HL-60 (cell line): ENCODE measurements around the gene OSBPL8.

ENCODE experiments used
- DNase-seq, 2 experiments: peaks; one replicate each; pipeline ENCODE4 v3.0.0-alpha.2; 2010 to 2020; ENCODE audit warnings: low read depth in 1 of 2, low spot score in 1 of 2
- H3K27ac ChIP-seq: fragments of 250-450 bp; sonication (Bioruptor Pico); replicated peaks from 2 replicates; pipeline ENCODE4 v1.5.1; 2020; ENCODE audit warnings: mild to moderate bottlenecking, moderate library complexity
- H3K27me3 ChIP-seq: fragments of 250-450 bp; sonication (Bioruptor Pico); 2 replicates; pipeline ENCODE4 v1.5.1; 2021; ENCODE audit warnings: mild to moderate bottlenecking, moderate library complexity; ENCODE audit not compliant: insufficient read depth, poor library complexity, severe bottlenecking
- H3K4me3 ChIP-seq: replicated peaks from 2 replicates; pipeline ENCODE4 v1.5.1; 2011; ENCODE audit warnings: mild to moderate bottlenecking, control low read depth, low read length; ENCODE audit not compliant: insufficient read depth
- CTCF ChIP-seq: IDR thresholded peaks from one replicate; pipeline ENCODE4 v1.5.1; 2011; ENCODE audit warnings: low read length, control low read depth, inconsistent platforms; ENCODE audit not compliant: insufficient read depth
- GABPA ChIP-seq: IDR thresholded peaks from 2 replicates; pipeline ENCODE4 v1.6.1; 2012; ENCODE audit warnings: low read depth
- POLR2AphosphoS5 ChIP-seq: IDR thresholded peaks from 2 replicates; pipeline ENCODE4 v1.6.1; 2012; ENCODE audit warnings: low read depth
- SPI1 ChIP-seq: IDR thresholded peaks from 2 replicates; pipeline ENCODE4 v1.6.1; 2012; ENCODE audit warnings: low read depth, mild to moderate bottlenecking, borderline replicate concordance
- TF ChIP-seq, protein P1 (sequence below): IDR thresholded peaks from 2 replicates; pipeline ENCODE4 v1.6.1; 2012; ENCODE audit warnings: low read depth; ENCODE audit not compliant: insufficient replicate concordance

OSBPL8 gene

DNA sequence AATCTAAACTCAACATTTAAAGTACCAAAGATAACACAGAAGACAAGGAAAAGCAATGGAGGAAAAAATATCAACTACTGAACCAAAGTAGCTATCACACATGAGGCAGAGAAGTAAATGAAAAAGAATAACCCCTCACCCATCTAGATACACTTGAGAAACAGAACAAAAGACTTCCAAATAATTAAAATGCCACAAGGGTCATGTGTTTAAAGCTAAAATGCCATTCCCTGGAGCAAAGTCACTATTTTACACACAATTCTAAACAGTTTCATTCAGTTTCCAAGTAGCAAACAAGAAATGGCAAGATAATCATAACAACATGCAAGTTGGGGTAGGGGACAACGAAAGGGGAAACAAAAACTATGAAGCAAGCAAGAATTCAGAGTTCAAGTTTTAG, 12.0 kb downstream of the OSBPL8 start:
- no peak for DNase-seq
- Histone ChIP-seq H3K4me3 (no peak overlapping the region), H3K27me3 (no peaks in the 10 kb centered on the region), H3K27ac (no peak overlapping the region)
- TF ChIP-seq POLR2AphosphoS5, result no peak
- no peak for TF ChIP-seq CTCF
- TF ChIP-seq SPI1, result no peak

GRCh38 chr12:76546889-76547288, 12.7 kb downstream of the OSBPL8 start:
- Histone ChIP-seq H3K4me3 (no peak overlapping the region), H3K27me3 (no peaks in the 10 kb centered on the region), H3K27ac (no peak overlapping the region)
- DNase-seq, result no peak
- TF ChIP-seq, protein P1, sequence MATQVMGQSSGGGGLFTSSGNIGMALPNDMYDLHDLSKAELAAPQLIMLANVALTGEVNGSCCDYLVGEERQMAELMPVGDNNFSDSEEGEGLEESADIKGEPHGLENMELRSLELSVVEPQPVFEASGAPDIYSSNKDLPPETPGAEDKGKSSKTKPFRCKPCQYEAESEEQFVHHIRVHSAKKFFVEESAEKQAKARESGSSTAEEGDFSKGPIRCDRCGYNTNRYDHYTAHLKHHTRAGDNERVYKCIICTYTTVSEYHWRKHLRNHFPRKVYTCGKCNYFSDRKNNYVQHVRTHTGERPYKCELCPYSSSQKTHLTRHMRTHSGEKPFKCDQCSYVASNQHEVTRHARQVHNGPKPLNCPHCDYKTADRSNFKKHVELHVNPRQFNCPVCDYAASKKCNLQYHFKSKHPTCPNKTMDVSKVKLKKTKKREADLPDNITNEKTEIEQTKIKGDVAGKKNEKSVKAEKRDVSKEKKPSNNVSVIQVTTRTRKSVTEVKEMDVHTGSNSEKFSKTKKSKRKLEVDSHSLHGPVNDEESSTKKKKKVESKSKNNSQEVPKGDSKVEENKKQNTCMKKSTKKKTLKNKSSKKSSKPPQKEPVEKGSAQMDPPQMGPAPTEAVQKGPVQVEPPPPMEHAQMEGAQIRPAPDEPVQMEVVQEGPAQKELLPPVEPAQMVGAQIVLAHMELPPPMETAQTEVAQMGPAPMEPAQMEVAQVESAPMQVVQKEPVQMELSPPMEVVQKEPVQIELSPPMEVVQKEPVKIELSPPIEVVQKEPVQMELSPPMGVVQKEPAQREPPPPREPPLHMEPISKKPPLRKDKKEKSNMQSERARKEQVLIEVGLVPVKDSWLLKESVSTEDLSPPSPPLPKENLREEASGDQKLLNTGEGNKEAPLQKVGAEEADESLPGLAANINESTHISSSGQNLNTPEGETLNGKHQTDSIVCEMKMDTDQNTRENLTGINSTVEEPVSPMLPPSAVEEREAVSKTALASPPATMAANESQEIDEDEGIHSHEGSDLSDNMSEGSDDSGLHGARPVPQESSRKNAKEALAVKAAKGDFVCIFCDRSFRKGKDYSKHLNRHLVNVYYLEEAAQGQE, result no peak
- TF ChIP-seq GABPA, result no peak
- no peak for TF ChIP-seq SPI1
- no peak for TF ChIP-seq POLR2AphosphoS5
- no peak for TF ChIP-seq CTCF

- Histone ChIP-seq H3K27me3 (no peaks in the 10 kb centered on the region), H3K27ac (no peak overlapping the region), H3K4me3 (no peak overlapping the region)
- TF ChIP-seq SPI1 (no peak), GABPA (no peak), CTCF (no peak), POLR2AphosphoS5 (no peak)
- TF ChIP-seq, protein P1, result no peak
- DNase-seq, result no peak
These were observed 14.1 kb downstream of the OSBPL8 start for GRCh38 chr12:76545486-76545885.

- Histone ChIP-seq H3K4me3 (no peak overlapping the region), H3K27ac (no peak overlapping the region), H3K27me3 (no peaks in the 10 kb centered on the region)
- no peak for TF ChIP-seq GABPA
- TF ChIP-seq, protein P1, result no peak
- no peak for TF ChIP-seq SPI1
- no peak for TF ChIP-seq CTCF
- TF ChIP-seq POLR2AphosphoS5, result no peak
- no peak for DNase-seq
These were observed 14.8 kb downstream of the OSBPL8 start for GRCh38 chr12:76544601-76545261.
